A549 treated with DMSO at 1 μM for 4 hours (cell line): ENCODE results near the gene TMEM156. TPM values are rescaled to one million over a fixed set of nuclear protein-coding genes. Genes with fewer than 3 reads are reported as not detected.

ENCODE experiments used
- total RNA-seq: library from RNA; stranded (reverse); fragments of 200-300 nt; extraction: Qiagen RNA extraction; gene quantifications from 5 replicates; pipeline ENCODE4 v1.2.3, GENCODE V29; 2022; ENCODE audit warnings: low read depth

TMEM156 gene
- 19.5 to 27.1 TPM (median 23.1 TPM) in 5 replicates for total RNA-seq

GRCh38 chr4:39032218-39033085 is at the start of gene TMEM156:
TMEM156 (minus strand) TSS chr4:39032409; CDS start chr4:39032313, 96 bp downstream.

GRCh38 chr4:39062094-39062769 is 30.0 kb upstream of the TMEM156 start, which contains the start of gene KLHL5:
KLHL5 (plus strand) TSS chr4:39062232; CDS start chr4:39062653, 421 bp downstream.

Other genes starting within 250 kb of the TMEM156 start
- gene TLR10, start 249.4 kb downstream of the TMEM156 start, total RNA-seq, result 0.05 TPM in 3 of 5 replicates, not detected in the others
- gene TLR1, start 227.6 kb downstream of the TMEM156 start, total RNA-seq, result 0.15 to 0.99 TPM (median 0.76 TPM) in 5 replicates
- gene TLR6, start 175.6 kb downstream of the TMEM156 start, total RNA-seq, result 4.7 to 7.1 TPM (median 5.5 TPM) in 5 replicates
- 23.9 to 41.6 TPM (median 38.2 TPM) in 5 replicates for gene FAM114A1, start 164.6 kb downstream of the TMEM156 start, total RNA-seq
- gene KLHL5, start 29.8 kb upstream of the TMEM156 start, total RNA-seq, result 43.6 to 58.4 TPM (median 55.7 TPM) in 5 replicates
- 7.6 to 10.7 TPM (median 8.7 TPM) in 5 replicates for gene WDR19, start 150.1 kb upstream of the TMEM156 start, total RNA-seq